H1 (cell line): ENCODE measurements around the gene BTG2.

Experiments used
- CEBPB ChIP-seq: IDR thresholded peaks from 2 replicates; pipeline ENCODE4 v1.6.1; 2012; ENCODE audit warnings: low read depth, low read length
- CHD2 ChIP-seq: IDR thresholded peaks from 2 replicates; pipeline ENCODE4 v1.6.1; 2012; ENCODE audit warnings: low read length, improper control_type of control experiment
- CREB1 ChIP-seq: IDR thresholded peaks from 2 replicates; pipeline ENCODE4 v1.6.1; 2012; ENCODE audit warnings: inconsistent platforms
- EGR1 ChIP-seq: IDR thresholded peaks from 2 replicates; pipeline ENCODE4 v1.6.1; 2011; ENCODE audit warnings: low read depth, low read length, borderline replicate concordance
- EP300 ChIP-seq, 2 experiments: IDR thresholded peaks; 1 replicate in 1 of 2; 2 replicates in 1 of 2; pipeline ENCODE4 v1.6.1; 2011 to 2012; ENCODE audit warnings: low read depth in 2 of 2, low read length in 2 of 2, mild to moderate bottlenecking in 2 of 2, borderline replicate concordance in 1 of 2, inconsistent platforms in 1 of 2, moderate library complexity in 1 of 2
- EZH2 ChIP-seq: fragments of 200-600 bp; sonication (generic); IDR thresholded peaks from 2 replicates; pipeline ENCODE4 v1.7.1; 2012; ENCODE audit warnings: low read depth, mild to moderate bottlenecking, moderate library complexity, low read length, inconsistent platforms; ENCODE audit not compliant: severe bottlenecking
- GABPA ChIP-seq: IDR thresholded peaks from 2 replicates; pipeline ENCODE4 v1.6.1; 2011; ENCODE audit warnings: mild to moderate bottlenecking, low read length, moderate library complexity, borderline replicate concordance; ENCODE audit not compliant: insufficient read depth
- SIN3A ChIP-seq, 2 experiments: IDR thresholded peaks in 1 of 2; conservative IDR thresholded peaks in 1 of 2; 2 replicates each; pipeline ENCODE4 v1.6.1; 2011 to 2012; ENCODE audit warnings: low read length in 2 of 2, improper control_type of control experiment in 1 of 2, low read depth in 1 of 2, mild to moderate bottlenecking in 1 of 2
- YY1 ChIP-seq: IDR thresholded peaks from 2 replicates; pipeline ENCODE4 v1.6.1; 2011; ENCODE audit warnings: low read depth, mild to moderate bottlenecking, low read length
- TF ChIP-seq, protein P1 (sequence below), 3 experiments: IDR thresholded peaks; 1 replicate in 2 of 3; 2 replicates in 1 of 3; pipeline versions ENCODE4 v1.5.1 to v1.6.1; 2011; ENCODE audit warnings: low read length in 3 of 3, mild to moderate bottlenecking in 3 of 3, inconsistent platforms in 2 of 3, low read depth in 1 of 3, moderate library complexity in 1 of 3; ENCODE audit not compliant: insufficient read depth in 1 of 3; ENCODE audit errors: control extremely low read depth in 1 of 3

GRCh38 chr1:203268901-203269653 is 36.2 kb upstream of the BTG2 start:
- TF ChIP-seq GABPA, result no peak
- TF ChIP-seq EZH2, result no peak
- TF ChIP-seq YY1, result no peak
- no peak for TF ChIP-seq EP300 (IDR thresholded peaks at IDR 0.05; ENCODE audit: borderline replicate concordance in 1 of 2, low read depth in 2 of 2, low read length in 2 of 2)
- TF ChIP-seq, protein P1, sequence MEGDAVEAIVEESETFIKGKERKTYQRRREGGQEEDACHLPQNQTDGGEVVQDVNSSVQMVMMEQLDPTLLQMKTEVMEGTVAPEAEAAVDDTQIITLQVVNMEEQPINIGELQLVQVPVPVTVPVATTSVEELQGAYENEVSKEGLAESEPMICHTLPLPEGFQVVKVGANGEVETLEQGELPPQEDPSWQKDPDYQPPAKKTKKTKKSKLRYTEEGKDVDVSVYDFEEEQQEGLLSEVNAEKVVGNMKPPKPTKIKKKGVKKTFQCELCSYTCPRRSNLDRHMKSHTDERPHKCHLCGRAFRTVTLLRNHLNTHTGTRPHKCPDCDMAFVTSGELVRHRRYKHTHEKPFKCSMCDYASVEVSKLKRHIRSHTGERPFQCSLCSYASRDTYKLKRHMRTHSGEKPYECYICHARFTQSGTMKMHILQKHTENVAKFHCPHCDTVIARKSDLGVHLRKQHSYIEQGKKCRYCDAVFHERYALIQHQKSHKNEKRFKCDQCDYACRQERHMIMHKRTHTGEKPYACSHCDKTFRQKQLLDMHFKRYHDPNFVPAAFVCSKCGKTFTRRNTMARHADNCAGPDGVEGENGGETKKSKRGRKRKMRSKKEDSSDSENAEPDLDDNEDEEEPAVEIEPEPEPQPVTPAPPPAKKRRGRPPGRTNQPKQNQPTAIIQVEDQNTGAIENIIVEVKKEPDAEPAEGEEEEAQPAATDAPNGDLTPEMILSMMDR (IDR thresholded peaks at IDR 0.05; ENCODE audit: control extremely low read depth in 1 of 3, insufficient read depth in 1 of 3, low read depth in 1 of 3, low read length in 3 of 3), result peak in 2 of 3 experiments; percentile 93 to 95; a peak in 3 of 4 replicates
- no peak for TF ChIP-seq EGR1
- TF ChIP-seq CREB1, result no peak
- no peak for TF ChIP-seq CEBPB
- TF ChIP-seq CHD2, result no peak
- TF ChIP-seq SIN3A (conservative IDR thresholded peaks at IDR 0.05 in 1 of 2, IDR thresholded peaks at IDR 0.05 in 1 of 2; ENCODE audit: low read depth in 1 of 2, low read length in 2 of 2), result no peak
